ENCODE results near the gene DOCK4. TPM values are rescaled to one million over a fixed set of nuclear protein-coding genes. Genes with fewer than 3 reads are reported as not detected.
A peak's percentile ranks its signal among the peaks of the same experiment; 100 is the strongest.

The DOCK4 gene
- total and polyA plus RNA-seq, 3 donors from 2014 or later: 5.4 to 17.1 (median 12.4) TPM

DNA sequence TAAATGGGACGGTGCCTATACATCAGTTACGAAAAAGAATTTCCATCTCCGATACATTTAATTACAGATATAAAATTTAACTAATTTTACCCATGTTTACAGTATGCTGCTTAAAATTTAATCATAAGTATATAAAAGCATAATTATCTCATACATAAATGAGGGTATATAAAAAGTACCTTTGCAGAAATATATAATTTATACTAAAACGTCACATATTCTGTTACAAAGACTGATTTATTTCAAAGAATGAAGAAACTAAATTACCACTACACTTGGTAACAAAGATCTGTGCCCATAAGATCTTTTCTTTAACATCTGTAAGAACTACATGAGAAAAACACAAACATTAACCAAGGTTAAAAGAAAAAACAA, 2.8 kb downstream of the DOCK4 start:
- intact Hi-C loops (cut with DNase I; ENCODE audit: low total_unique reads): no loop called here
- no peaks in the 10 kb centered on the region for H3K36me3 ChIP-seq (ENCODE audit: low read depth, missing control alignments)
- TF ChIP-seq, protein P1, sequence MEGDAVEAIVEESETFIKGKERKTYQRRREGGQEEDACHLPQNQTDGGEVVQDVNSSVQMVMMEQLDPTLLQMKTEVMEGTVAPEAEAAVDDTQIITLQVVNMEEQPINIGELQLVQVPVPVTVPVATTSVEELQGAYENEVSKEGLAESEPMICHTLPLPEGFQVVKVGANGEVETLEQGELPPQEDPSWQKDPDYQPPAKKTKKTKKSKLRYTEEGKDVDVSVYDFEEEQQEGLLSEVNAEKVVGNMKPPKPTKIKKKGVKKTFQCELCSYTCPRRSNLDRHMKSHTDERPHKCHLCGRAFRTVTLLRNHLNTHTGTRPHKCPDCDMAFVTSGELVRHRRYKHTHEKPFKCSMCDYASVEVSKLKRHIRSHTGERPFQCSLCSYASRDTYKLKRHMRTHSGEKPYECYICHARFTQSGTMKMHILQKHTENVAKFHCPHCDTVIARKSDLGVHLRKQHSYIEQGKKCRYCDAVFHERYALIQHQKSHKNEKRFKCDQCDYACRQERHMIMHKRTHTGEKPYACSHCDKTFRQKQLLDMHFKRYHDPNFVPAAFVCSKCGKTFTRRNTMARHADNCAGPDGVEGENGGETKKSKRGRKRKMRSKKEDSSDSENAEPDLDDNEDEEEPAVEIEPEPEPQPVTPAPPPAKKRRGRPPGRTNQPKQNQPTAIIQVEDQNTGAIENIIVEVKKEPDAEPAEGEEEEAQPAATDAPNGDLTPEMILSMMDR (IDR thresholded peaks at IDR 0.05): no peak
- no peak for TF ChIP-seq POLR2A (IDR thresholded peaks at IDR 0.05)
- no peaks in the 10 kb centered on the region for H3K27me3 ChIP-seq
- 62 to 67% methylated on average over 4 of the region's 4 CpGs for WGBS, 2 donors
- H3K4me1 ChIP-seq: peaks cover 7% of the 10 kb centered on the region
- no peaks in the 10 kb centered on the region for H3K9me3 ChIP-seq
- H3K4me3 ChIP-seq: no peak overlapping the region
- no peak overlapping the region for H3K27ac ChIP-seq
- no peak for DNase-seq

- peaks cover 7% of the 10 kb centered on the region for H3K4me1 ChIP-seq
- H3K4me3 ChIP-seq: no peak overlapping the region
- 50 to 54% methylated on average over 2 of the region's 2 CpGs for WGBS, 2 donors
- DNase-seq: peak; percentile 30
- H3K36me3 ChIP-seq (ENCODE audit: low read depth, missing control alignments): no peaks in the 10 kb centered on the region
- no peak overlapping the region for H3K27ac ChIP-seq
- H3K27me3 ChIP-seq: no peaks in the 10 kb centered on the region
- no peak for TF ChIP-seq POLR2A (IDR thresholded peaks at IDR 0.05)
- TF ChIP-seq, protein P1 (IDR thresholded peaks at IDR 0.05): no peak
- intact Hi-C loops (cut with DNase I; ENCODE audit: low total_unique reads): no loop called here
- H3K9me3 ChIP-seq: no peaks in the 10 kb centered on the region
These were observed 3.4 kb downstream of the DOCK4 start for GRCh38 chr7:112202816-112203215.

DNA sequence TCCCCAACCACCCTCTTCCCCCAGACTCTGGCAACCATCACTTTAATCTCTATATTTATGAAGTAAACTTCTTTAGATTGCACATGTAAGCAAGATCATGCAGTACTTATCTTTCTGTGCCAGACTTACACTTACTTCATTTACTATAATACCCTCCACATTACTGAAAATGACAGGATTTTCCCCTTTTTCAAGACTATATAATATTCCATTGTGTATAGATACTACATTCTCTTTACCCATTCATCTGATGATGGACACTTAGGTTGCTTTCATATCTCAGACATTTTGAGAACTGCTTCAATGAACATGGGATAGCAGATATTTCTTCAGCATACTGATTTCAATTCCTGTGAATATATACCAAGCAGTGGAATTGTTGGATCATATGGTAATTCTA, 4.4 kb downstream of the DOCK4 start:
- H3K27ac ChIP-seq: no peak overlapping the region
- H3K27me3 ChIP-seq: no peaks in the 10 kb centered on the region
- intact Hi-C loops (cut with DNase I; ENCODE audit: low total_unique reads): no loop called here
- peaks cover 3% of the 10 kb centered on the region for H3K4me1 ChIP-seq
- DNase-seq: no peak
- no peak overlapping the region for H3K4me3 ChIP-seq
- no peaks in the 10 kb centered on the region for H3K9me3 ChIP-seq
- H3K36me3 ChIP-seq (ENCODE audit: low read depth, missing control alignments): no peaks in the 10 kb centered on the region
- TF ChIP-seq, protein P1 (IDR thresholded peaks at IDR 0.05): no peak
- no peak for TF ChIP-seq POLR2A (IDR thresholded peaks at IDR 0.05)

GRCh38 chr7:112201411-112201810, 4.8 kb downstream of the DOCK4 start:
- Histone ChIP-seq H3K9me3 (no peaks in the 10 kb centered on the region), H3K27me3 (no peaks in the 10 kb centered on the region), H3K36me3 (ENCODE audit: low read depth, missing control alignments) (no peaks in the 10 kb centered on the region), H3K4me1 (peaks cover 3% of the 10 kb centered on the region), H3K4me3 (no peak overlapping the region), H3K27ac (no peak overlapping the region)
- 87 to 91% methylated on average over 6 of the region's 6 CpGs for WGBS, 2 donors
- no peak for TF ChIP-seq POLR2A (IDR thresholded peaks at IDR 0.05)
- TF ChIP-seq, protein P1 (IDR thresholded peaks at IDR 0.05): no peak
- DNase-seq: no peak
- intact Hi-C loops (cut with DNase I; ENCODE audit: low total_unique reads): no loop called here

- Histone ChIP-seq H3K36me3 (ENCODE audit: low read depth, missing control alignments) (no peaks in the 10 kb centered on the region), H3K27ac (no peak overlapping the region), H3K27me3 (no peaks in the 10 kb centered on the region), H3K4me3 (no peak overlapping the region), H3K9me3 (no peaks in the 10 kb centered on the region), H3K4me1 (peaks cover 3% of the 10 kb centered on the region)
- 96 to 100% methylated on average over 1 of the region's 1 CpG for WGBS, 2 donors
- TF ChIP-seq POLR2A (IDR thresholded peaks at IDR 0.05): no peak
- TF ChIP-seq, protein P1 (IDR thresholded peaks at IDR 0.05): no peak
- intact Hi-C loops (cut with DNase I; ENCODE audit: low total_unique reads): no loop called here
- no peak for DNase-seq
These were observed 6.5 kb downstream of the DOCK4 start for GRCh38 chr7:112199672-112200071.

All from testis (tissue), 3 donors.